HG03432 (cell line): ENCODE measurements around the gene PAQR8.
A peak's percentile ranks its signal among the peaks of the same experiment; 100 is the strongest.

ENCODE experiments used
- ATAC-seq: cut with Tn5 transposase; IDR thresholded peaks from one replicate; pipeline ENCODE4 v1.9.1; 2021; ENCODE audit warnings: mild to moderate bottlenecking, moderate library complexity; ENCODE audit not compliant: unreplicated experiment

The PAQR8 gene

GRCh38 chr6:52361945-52362442 lies at the start of gene PAQR8:
Gene PAQR8 (plus strand): TSS chr6:52362151. CDS start chr6:52403214, 41,063 bp downstream.
- ATAC-seq: peak; percentile 91

- no peak for ATAC-seq
Measured at GRCh38 chr6:52312461-52312860, 49.5 kb upstream of the PAQR8 start.

GRCh38 chr6:52314752-52315151 lies 47.2 kb upstream of the PAQR8 start:
- no peak for ATAC-seq

- ATAC-seq: no peak
Measured at GRCh38 chr6:52317211-52317610, 44.7 kb upstream of the PAQR8 start.

- peak; percentile 99 for ATAC-seq
Measured at GRCh38 chr6:52317841-52318581, 43.9 kb upstream of the PAQR8 start.

- ATAC-seq: no peak
Measured at GRCh38 chr6:52324189-52324588, 37.8 kb upstream of the PAQR8 start.

- ATAC-seq: no peak
Measured at GRCh38 chr6:52325695-52326471, 36.1 kb upstream of the PAQR8 start.

- ATAC-seq: no peak
Measured at GRCh38 chr6:52326540-52327364, 35.2 kb upstream of the PAQR8 start.

GRCh38 chr6:52328303-52328662 lies 33.7 kb upstream of the PAQR8 start:
- no peak for ATAC-seq

GRCh38 chr6:52328729-52329128 lies 33.2 kb upstream of the PAQR8 start:
- no peak for ATAC-seq

GRCh38 chr6:52330470-52330869 lies 31.5 kb upstream of the PAQR8 start:
- peak; percentile 42 for ATAC-seq

GRCh38 chr6:52331793-52332457 lies 30.0 kb upstream of the PAQR8 start:
- no peak for ATAC-seq

GRCh38 chr6:52333840-52334200 lies 28.1 kb upstream of the PAQR8 start:
- ATAC-seq: peak; percentile 51

- no peak for ATAC-seq
Measured at GRCh38 chr6:52335576-52335975, 26.4 kb upstream of the PAQR8 start.

GRCh38 chr6:52336919-52337561 lies 24.9 kb upstream of the PAQR8 start:
- ATAC-seq: no peak

- ATAC-seq: peak; percentile 78
Measured at GRCh38 chr6:52337633-52338290, 24.2 kb upstream of the PAQR8 start.

- no peak for ATAC-seq
Measured at GRCh38 chr6:52340603-52340880, 21.4 kb upstream of the PAQR8 start.

- no peak for ATAC-seq
Measured at GRCh38 chr6:52341561-52342260, 20.2 kb upstream of the PAQR8 start.

- no peak for ATAC-seq
Measured at GRCh38 chr6:52345311-52345710, 16.6 kb upstream of the PAQR8 start.
